ENCODE data around the gene ADAMTSL3.

ADAMTSL3 gene

DNA sequence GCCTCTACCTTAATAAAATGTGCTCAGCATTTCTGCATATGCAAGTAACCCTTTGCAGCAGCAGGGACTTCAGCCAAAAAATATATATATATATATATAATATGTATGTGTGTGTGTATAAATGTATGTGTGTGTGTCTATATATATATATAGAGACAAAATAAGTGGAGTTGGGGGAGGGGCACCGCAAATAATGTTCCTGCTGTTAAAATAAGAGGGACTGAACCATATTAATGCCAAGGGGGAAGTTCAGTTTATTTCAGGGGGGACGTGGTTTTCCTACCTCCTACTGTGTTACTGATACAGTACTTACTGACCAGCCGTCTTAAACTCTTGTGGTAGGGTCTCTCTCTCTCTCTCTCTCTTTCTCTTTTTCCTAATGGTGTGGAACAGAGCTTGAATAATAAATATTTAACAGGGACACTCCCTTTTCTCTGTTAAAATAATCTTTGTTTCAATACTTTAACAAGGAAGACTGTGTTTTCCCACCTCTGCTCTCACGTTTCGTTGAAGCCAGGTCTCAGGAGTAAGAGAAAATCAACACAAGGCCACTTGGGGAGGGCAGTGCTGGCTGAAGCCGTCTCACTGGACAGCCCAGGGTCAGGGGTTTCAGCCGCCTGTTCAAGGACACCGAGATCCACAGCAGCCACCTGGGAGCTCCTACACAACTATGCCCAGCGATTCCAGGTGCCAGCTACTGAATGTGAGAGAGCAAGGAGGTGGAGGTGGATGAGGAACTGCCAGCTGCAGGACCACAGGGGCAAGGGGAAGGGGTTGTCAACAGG, 42.8 kb upstream of the ADAMTSL3 start:
- ChIA-PET POLR2A (no interaction called here), CTCF (interaction anchor here (0.6 kb wide), 1 partner anchor 427 kb away, joined by 3 read pairs; no protein-coding TSS in a partner anchor)
- no peak for DNase-seq (ENCODE audit: extremely low spot score)
- TF ChIP-seq TARDBP (IDR thresholded peaks at IDR 0.05) (no peak), HDGF (IDR thresholded peaks at IDR 0.05; ENCODE audit: borderline replicate concordance) (no peak), ARNT (IDR thresholded peaks at IDR 0.05) (no peak), NFRKB (IDR thresholded peaks at IDR 0.05) (no peak), FOXM1 (IDR thresholded peaks at IDR 0.05; ENCODE audit: borderline replicate concordance) (no peak), ELF4 (IDR thresholded peaks at IDR 0.05) (no peak)

DNA sequence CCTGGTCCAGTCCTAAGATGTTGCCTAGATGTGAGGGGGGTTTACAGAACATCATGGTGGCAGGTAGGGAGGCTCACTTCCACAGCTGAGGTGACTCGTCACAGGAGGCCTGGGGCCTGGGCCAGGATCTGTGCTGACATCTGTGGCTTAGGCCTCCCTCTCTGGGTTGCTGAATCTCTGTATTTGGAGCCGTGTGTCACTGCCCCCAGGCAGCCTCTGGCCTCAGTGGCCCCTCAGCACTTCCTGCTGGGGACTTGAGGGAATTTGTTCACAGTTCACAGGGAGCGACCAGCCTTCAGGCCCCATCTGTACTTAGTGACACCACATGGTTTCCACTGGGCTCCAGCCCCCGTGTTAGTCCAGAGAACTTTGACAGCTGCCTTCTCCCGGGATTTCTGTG, 41.7 kb upstream of the ADAMTSL3 start:
- ChIA-PET POLR2A (no interaction called here), CTCF (no interaction called here)
- DNase-seq (ENCODE audit: extremely low spot score): no peak
- TF ChIP-seq FOXM1 (IDR thresholded peaks at IDR 0.05; ENCODE audit: borderline replicate concordance) (no peak), ZNF384 (IDR thresholded peaks at IDR 0.05) (no peak), ARNT (IDR thresholded peaks at IDR 0.05) (no peak), L3MBTL2 (conservative IDR thresholded peaks at IDR 0.05) (no peak), TARDBP (IDR thresholded peaks at IDR 0.05) (no peak), PKNOX1 (IDR thresholded peaks at IDR 0.05) (no peak), NFRKB (IDR thresholded peaks at IDR 0.05) (no peak), FOXK2 (IDR thresholded peaks at IDR 0.05) (no peak), HDGF (IDR thresholded peaks at IDR 0.05; ENCODE audit: borderline replicate concordance) (no peak), CTBP1 (IDR thresholded peaks at IDR 0.05; ENCODE audit: borderline replicate concordance) (no peak), LEF1 (IDR thresholded peaks at IDR 0.05; ENCODE audit: borderline replicate concordance) (no peak), FOXA1 (IDR thresholded peaks at IDR 0.05) (no peak), BHLHE40 (IDR thresholded peaks at IDR 0.05; ENCODE audit: borderline replicate concordance) (no peak), SUZ12 (IDR thresholded peaks at IDR 0.05) (no peak), ELF4 (IDR thresholded peaks at IDR 0.05) (no peak), SP1 (IDR thresholded peaks at IDR 0.05) (no peak)

DNA sequence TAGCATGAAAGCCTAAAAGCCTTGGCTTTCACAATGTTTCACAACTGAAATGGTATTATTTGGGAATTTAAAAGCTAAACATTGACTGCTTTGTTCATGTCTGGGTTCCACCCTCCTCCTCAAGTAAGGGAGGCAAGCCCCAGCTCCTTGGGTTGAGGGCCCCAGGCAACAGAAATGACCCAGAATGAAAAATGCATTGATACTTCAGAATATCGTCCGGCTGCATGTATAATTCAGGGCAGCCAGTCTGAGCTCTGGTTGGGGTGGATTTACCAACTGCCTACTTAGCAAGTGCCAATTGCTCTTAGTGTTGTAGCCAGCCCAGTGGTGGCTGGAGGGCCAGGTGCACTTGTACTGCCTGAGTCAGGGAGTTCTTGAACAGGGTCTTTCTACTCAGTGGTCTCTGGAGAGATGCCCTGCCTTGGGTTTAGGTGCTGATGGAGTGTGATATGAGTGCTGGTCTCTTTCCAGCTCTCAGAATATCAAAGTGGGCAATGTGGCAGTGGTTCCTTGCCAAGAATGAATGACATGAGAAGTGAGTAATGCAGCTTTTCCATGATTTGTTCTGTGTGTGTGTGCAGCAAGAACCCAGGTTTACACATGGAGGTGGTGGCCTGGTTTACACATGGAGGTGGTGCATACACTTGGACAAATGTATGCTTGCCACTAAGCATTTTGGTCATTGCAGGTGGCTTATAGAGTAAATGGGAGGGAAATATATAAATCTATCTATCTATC, 40.9 kb upstream of the ADAMTSL3 start:
- CTCF ChIA-PET: no interaction called here
- POLR2A ChIA-PET: no interaction called here
- TF ChIP-seq FOXA1 (IDR thresholded peaks at IDR 0.05) (no peak), FOXM1 (IDR thresholded peaks at IDR 0.05; ENCODE audit: borderline replicate concordance) (no peak), SUZ12 (IDR thresholded peaks at IDR 0.05) (no peak), ELF4 (IDR thresholded peaks at IDR 0.05) (no peak), HDGF (IDR thresholded peaks at IDR 0.05; ENCODE audit: borderline replicate concordance) (no peak), L3MBTL2 (conservative IDR thresholded peaks at IDR 0.05) (no peak), LEF1 (IDR thresholded peaks at IDR 0.05; ENCODE audit: borderline replicate concordance) (no peak), ZNF384 (IDR thresholded peaks at IDR 0.05) (no peak), TARDBP (IDR thresholded peaks at IDR 0.05) (no peak), SP1 (IDR thresholded peaks at IDR 0.05) (no peak), BHLHE40 (IDR thresholded peaks at IDR 0.05; ENCODE audit: borderline replicate concordance) (no peak), ARNT (IDR thresholded peaks at IDR 0.05) (no peak), CTBP1 (IDR thresholded peaks at IDR 0.05; ENCODE audit: borderline replicate concordance) (no peak), FOXK2 (IDR thresholded peaks at IDR 0.05) (no peak), NFRKB (IDR thresholded peaks at IDR 0.05) (no peak)
- DNase-seq (ENCODE audit: extremely low spot score): no peak

DNA sequence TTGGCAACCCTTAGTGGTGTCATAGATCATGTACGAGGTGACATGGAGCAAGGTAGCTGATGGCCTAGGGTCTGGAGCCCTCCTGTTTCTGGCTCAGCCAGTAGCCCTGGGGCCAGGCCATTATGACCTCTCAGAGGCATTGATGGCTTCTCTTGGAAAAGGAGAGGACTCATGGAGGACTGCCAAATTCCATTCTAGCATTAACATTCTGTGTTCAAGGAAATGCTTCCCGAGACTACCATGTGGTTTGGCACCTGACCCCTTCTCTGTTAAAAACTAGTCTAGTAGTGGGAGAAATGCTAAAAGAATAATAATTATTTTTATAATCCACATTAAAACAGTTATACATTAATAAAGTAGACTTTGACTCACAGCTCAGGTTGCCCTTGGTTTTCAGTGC, 40.2 kb upstream of the ADAMTSL3 start:
- ChIA-PET CTCF (interaction anchor here (0.6 kb wide), 1 partner anchor 10 kb away, joined by 6 read pairs; no protein-coding TSS in a partner anchor), POLR2A (no interaction called here)
- TF ChIP-seq FOXM1 (IDR thresholded peaks at IDR 0.05; ENCODE audit: borderline replicate concordance) (no peak), BHLHE40 (IDR thresholded peaks at IDR 0.05; ENCODE audit: borderline replicate concordance) (no peak), PKNOX1 (IDR thresholded peaks at IDR 0.05) (no peak), ELF4 (IDR thresholded peaks at IDR 0.05) (no peak), FOXA1 (IDR thresholded peaks at IDR 0.05) (no peak), L3MBTL2 (conservative IDR thresholded peaks at IDR 0.05) (no peak), FOXK2 (IDR thresholded peaks at IDR 0.05) (no peak), LEF1 (IDR thresholded peaks at IDR 0.05; ENCODE audit: borderline replicate concordance) (no peak), SUZ12 (IDR thresholded peaks at IDR 0.05) (no peak), ZNF384 (IDR thresholded peaks at IDR 0.05) (no peak), TARDBP (IDR thresholded peaks at IDR 0.05) (no peak), ARNT (IDR thresholded peaks at IDR 0.05) (no peak), NFRKB (IDR thresholded peaks at IDR 0.05) (no peak), HDGF (IDR thresholded peaks at IDR 0.05; ENCODE audit: borderline replicate concordance) (no peak)
- DNase-seq (ENCODE audit: extremely low spot score): no peak

- DNase-seq (ENCODE audit: extremely low spot score): no peak
- no peak for TF ChIP-seq CTBP1 (IDR thresholded peaks at IDR 0.05; ENCODE audit: borderline replicate concordance)
- no peak for TF ChIP-seq FOXM1 (IDR thresholded peaks at IDR 0.05; ENCODE audit: borderline replicate concordance)
- TF ChIP-seq PKNOX1 (IDR thresholded peaks at IDR 0.05): no peak
- TF ChIP-seq FOXK2 (IDR thresholded peaks at IDR 0.05): no peak
- no peak for TF ChIP-seq LEF1 (IDR thresholded peaks at IDR 0.05; ENCODE audit: borderline replicate concordance)
- TF ChIP-seq ELF4 (IDR thresholded peaks at IDR 0.05): no peak
- TF ChIP-seq SUZ12 (IDR thresholded peaks at IDR 0.05): no peak
- TF ChIP-seq NFRKB (IDR thresholded peaks at IDR 0.05): no peak
- TF ChIP-seq SP1 (IDR thresholded peaks at IDR 0.05): no peak
- POLR2A ChIA-PET: no interaction called here
- CTCF ChIA-PET: no interaction called here
These were observed 37.1 kb upstream of the ADAMTSL3 start for GRCh38 chr15:83616840-83617239.

Measured in HEK293T (cell line).